Measurements from ENCODE around the gene MDGA2.

The MDGA2 gene

GRCh38 chr14:47439953-47440352, 235.5 kb downstream of the MDGA2 start:
- no peaks in the 10 kb centered on the region for H3K27me3 Mint-ChIP-seq
- H3K27ac Mint-ChIP-seq (ENCODE audit: low read depth) = no peak overlapping the region
- no peak for ATAC-seq (replicated peaks; ENCODE audit: extremely low read depth, poor library complexity, severe bottlenecking)
- H3K36me3 Mint-ChIP-seq (ENCODE audit: insufficient read depth) = no peaks in the 10 kb centered on the region
- no peak overlapping the region for H3K4me3 Mint-ChIP-seq
- no peaks in the 10 kb centered on the region for H3K4me1 Mint-ChIP-seq
- no peak for DNase-seq (ENCODE audit: low spot score in 2 of 2)
- peaks cover 27% of the 10 kb centered on the region for H3K9me3 Mint-ChIP-seq

DNA sequence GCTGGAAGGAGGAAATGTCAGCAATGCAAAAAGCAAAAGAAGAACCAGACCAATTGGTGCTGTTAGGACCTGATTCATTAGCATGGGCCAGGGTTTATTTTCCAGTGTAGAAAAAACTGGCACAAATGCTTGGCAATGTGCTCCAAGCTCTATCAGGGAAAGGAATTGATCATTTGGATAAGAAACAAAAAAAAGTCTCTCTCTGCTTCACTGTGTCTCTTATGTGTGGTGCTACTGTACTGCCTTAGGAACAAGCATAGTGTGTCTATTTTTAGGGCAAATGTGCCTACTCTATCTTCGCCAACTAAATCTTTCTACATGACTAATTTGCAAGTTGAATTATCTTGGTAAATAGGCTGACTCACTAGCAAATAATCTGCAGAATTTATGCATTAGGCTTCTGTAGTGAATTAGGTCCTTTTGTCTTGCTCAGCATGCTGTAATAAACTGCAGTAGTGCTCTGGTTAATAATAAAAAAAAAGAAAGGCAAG, 236.7 kb downstream of the MDGA2 start:
- no peaks in the 10 kb centered on the region for H3K27me3 Mint-ChIP-seq
- ATAC-seq (replicated peaks; ENCODE audit: extremely low read depth, poor library complexity, severe bottlenecking) (no peak), DNase-seq (ENCODE audit: low spot score in 2 of 2) (no peak)
- no peak overlapping the region for H3K4me3 Mint-ChIP-seq
- no peak overlapping the region for H3K27ac Mint-ChIP-seq (ENCODE audit: low read depth)
- H3K9me3 Mint-ChIP-seq = peaks cover 23% of the 10 kb centered on the region
- no peaks in the 10 kb centered on the region for H3K4me1 Mint-ChIP-seq
- H3K36me3 Mint-ChIP-seq (ENCODE audit: insufficient read depth) = no peaks in the 10 kb centered on the region

DNA sequence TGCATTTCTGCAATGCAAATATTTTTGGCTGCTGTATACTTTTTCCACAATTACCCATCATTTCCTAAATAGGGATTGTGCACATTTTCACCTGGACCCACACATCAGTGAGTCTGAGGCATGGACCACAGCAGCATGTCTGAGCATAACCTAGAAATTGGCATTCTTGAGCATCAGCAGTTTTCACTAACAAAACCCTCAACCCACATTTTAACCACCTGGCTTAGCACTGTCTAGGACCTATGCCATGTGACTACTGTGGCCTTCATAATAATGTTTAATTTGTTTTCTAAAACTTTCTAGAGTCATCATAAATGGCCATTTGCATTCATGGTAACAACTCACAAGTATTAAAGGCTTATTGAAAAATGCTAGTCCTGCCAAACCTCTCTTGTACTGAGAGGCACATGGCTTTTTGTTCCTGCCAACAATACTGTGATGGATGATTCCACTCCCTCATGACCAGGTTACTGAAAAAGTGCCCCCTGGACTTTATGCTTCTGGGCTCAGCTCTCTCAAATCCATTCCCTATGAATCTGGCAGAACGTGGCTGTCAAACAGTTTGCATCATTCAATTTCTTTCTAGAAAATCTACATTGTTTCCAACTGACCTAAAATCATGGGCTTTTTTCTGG, 240.0 kb downstream of the MDGA2 start:
- Mint-ChIP-seq H3K27me3 (no peaks in the 10 kb centered on the region), H3K4me1 (no peaks in the 10 kb centered on the region), H3K4me3 (no peak overlapping the region), H3K9me3 (peaks cover 15% of the 10 kb centered on the region), H3K27ac (ENCODE audit: low read depth) (no peak overlapping the region), H3K36me3 (ENCODE audit: insufficient read depth) (no peaks in the 10 kb centered on the region)
- DNase-seq (ENCODE audit: low spot score in 2 of 2) (no peak), ATAC-seq (replicated peaks; ENCODE audit: extremely low read depth, poor library complexity, severe bottlenecking) (no peak)

DNA sequence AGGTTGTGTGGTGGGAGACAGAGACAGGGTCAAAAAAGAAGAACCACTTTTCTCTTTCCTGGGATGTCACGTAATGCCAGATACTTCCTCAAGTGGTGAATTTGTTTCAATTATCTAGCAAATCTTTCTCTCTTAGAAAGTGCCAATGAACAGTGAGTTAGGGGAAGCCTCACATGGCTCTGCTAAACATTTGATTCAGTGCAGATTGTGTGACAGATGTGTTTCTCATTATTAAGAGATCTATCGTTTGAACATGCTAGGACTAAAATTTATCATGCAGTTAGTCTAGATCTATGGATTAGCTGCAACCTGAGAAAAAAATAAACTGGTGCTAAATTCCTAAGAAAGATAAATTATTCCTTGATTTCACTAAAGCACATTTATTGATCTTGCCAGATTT, 247.8 kb downstream of the MDGA2 start:
- ATAC-seq (replicated peaks; ENCODE audit: extremely low read depth, poor library complexity, severe bottlenecking) = no peak
- Mint-ChIP-seq H3K36me3 (ENCODE audit: insufficient read depth) (no peaks in the 10 kb centered on the region), H3K27ac (ENCODE audit: low read depth) (no peak overlapping the region), H3K4me3 (no peak overlapping the region), H3K27me3 (no peaks in the 10 kb centered on the region), H3K4me1 (no peaks in the 10 kb centered on the region), H3K9me3 (peaks cover 8% of the 10 kb centered on the region)
- DNase-seq (ENCODE audit: low spot score in 2 of 2) = no peak

DNA sequence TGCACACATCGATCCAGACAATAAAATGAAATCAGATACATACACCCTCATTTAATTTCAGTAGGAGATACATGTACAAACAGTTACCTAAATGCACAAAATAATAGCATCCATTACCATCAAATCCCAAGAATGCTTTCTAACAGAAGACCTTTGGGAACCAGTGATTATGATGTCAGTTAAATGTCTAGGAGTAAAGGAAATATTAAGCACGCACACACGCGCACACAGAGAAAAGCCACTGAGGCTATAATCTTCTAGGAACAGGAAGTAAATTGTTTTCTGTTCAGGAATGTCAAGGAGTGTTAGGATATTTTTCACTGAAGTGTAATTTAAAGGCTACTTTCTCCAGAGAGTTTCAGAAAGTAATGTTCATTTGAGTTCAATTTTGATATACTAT, 250.1 kb downstream of the MDGA2 start:
- no peaks in the 10 kb centered on the region for H3K36me3 Mint-ChIP-seq (ENCODE audit: insufficient read depth)
- H3K27me3 Mint-ChIP-seq = no peaks in the 10 kb centered on the region
- H3K9me3 Mint-ChIP-seq = peaks cover 12% of the 10 kb centered on the region
- H3K4me3 Mint-ChIP-seq = no peak overlapping the region
- no peak overlapping the region for H3K27ac Mint-ChIP-seq (ENCODE audit: low read depth)
- DNase-seq (ENCODE audit: low spot score in 2 of 2) (no peak), ATAC-seq (replicated peaks; ENCODE audit: extremely low read depth, poor library complexity, severe bottlenecking) (no peak)
- H3K4me1 Mint-ChIP-seq = no peaks in the 10 kb centered on the region

DNA sequence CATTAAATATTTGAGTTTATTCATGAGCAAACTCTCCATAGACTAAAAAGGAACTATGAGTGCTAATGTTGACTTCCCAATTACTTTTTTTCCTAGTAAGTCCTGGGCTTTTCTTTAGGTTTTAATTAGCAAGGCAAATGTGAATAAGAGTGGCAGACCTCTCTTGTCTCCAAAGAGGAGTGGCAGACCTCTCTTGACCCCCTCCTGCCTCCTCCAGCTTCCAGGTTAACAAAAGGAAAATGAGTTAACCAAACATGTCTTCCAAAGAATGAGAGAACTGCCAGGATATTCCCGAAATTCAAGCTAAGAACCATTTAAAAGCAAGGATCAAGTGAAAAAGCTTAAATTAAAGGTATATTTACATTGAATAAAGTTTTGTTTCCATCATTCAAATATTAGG, 253.2 kb downstream of the MDGA2 start:
- no peak for DNase-seq (ENCODE audit: low spot score in 2 of 2)
- Mint-ChIP-seq H3K27me3 (no peaks in the 10 kb centered on the region), H3K9me3 (peaks cover 9% of the 10 kb centered on the region), H3K27ac (ENCODE audit: low read depth) (no peak overlapping the region), H3K4me1 (no peaks in the 10 kb centered on the region), H3K4me3 (no peak overlapping the region), H3K36me3 (ENCODE audit: insufficient read depth) (no peaks in the 10 kb centered on the region)
- no peak for ATAC-seq (replicated peaks; ENCODE audit: extremely low read depth, poor library complexity, severe bottlenecking)

DNA sequence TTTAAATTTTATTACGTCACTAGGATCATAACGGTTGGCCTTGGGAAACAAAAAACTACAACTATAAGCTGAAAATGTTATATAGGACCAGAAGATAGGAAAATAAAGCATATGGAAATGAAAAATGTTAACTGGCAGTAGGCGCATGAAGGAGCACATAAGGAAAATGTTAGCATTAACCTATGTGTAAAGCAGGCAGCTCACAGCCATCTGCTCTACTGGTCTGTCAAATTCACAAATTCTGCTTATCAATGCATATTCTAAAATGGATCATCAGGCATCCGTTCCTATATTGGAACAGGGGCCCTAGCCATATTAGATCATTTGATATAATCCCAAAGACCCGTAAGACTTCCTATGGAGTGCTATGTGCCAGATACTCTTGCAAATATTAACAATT, 263.9 kb downstream of the MDGA2 start:
- DNase-seq (ENCODE audit: low spot score in 2 of 2) (no peak), ATAC-seq (replicated peaks; ENCODE audit: extremely low read depth, poor library complexity, severe bottlenecking) (no peak)
- Mint-ChIP-seq H3K27me3 (no peaks in the 10 kb centered on the region), H3K9me3 (peaks cover 16% of the 10 kb centered on the region), H3K27ac (ENCODE audit: low read depth) (no peak overlapping the region), H3K4me1 (no peaks in the 10 kb centered on the region), H3K4me3 (no peak overlapping the region), H3K36me3 (ENCODE audit: insufficient read depth) (no peaks in the 10 kb centered on the region)

GRCh38 chr14:47392326-47392725, 283.1 kb downstream of the MDGA2 start:
- Mint-ChIP-seq H3K9me3 (peaks cover 19% of the 10 kb centered on the region), H3K27ac (ENCODE audit: low read depth) (no peak overlapping the region), H3K27me3 (no peaks in the 10 kb centered on the region), H3K36me3 (ENCODE audit: insufficient read depth) (no peaks in the 10 kb centered on the region), H3K4me3 (no peak overlapping the region), H3K4me1 (no peaks in the 10 kb centered on the region)
- no peak for ATAC-seq (replicated peaks; ENCODE audit: extremely low read depth, poor library complexity, severe bottlenecking)
- no peak for DNase-seq (ENCODE audit: low spot score in 2 of 2)

- peaks cover 25% of the 10 kb centered on the region for H3K9me3 Mint-ChIP-seq
- H3K4me3 Mint-ChIP-seq = no peak overlapping the region
- no peaks in the 10 kb centered on the region for H3K27me3 Mint-ChIP-seq
- ATAC-seq (replicated peaks; ENCODE audit: extremely low read depth, poor library complexity, severe bottlenecking) (no peak), DNase-seq (ENCODE audit: low spot score in 2 of 2) (no peak)
- no peaks in the 10 kb centered on the region for H3K4me1 Mint-ChIP-seq
- no peaks in the 10 kb centered on the region for H3K36me3 Mint-ChIP-seq (ENCODE audit: insufficient read depth)
- no peak overlapping the region for H3K27ac Mint-ChIP-seq (ENCODE audit: low read depth)
Observed at GRCh38 chr14:47390831-47391504, 284.4 kb downstream of the MDGA2 start.

- no peaks in the 10 kb centered on the region for H3K27me3 Mint-ChIP-seq
Observed at GRCh38 chr14:47389535-47389934, 285.9 kb downstream of the MDGA2 start.

GRCh38 chr14:47366006-47366405, 309.4 kb downstream of the MDGA2 start:
- H3K9me3 Mint-ChIP-seq = peaks cover 6% of the 10 kb centered on the region
- H3K4me1 Mint-ChIP-seq = no peaks in the 10 kb centered on the region
- H3K4me3 Mint-ChIP-seq = no peak overlapping the region
- no peak overlapping the region for H3K27ac Mint-ChIP-seq (ENCODE audit: low read depth)
- no peak for DNase-seq (ENCODE audit: low spot score in 2 of 2)
- no peaks in the 10 kb centered on the region for H3K36me3 Mint-ChIP-seq (ENCODE audit: insufficient read depth)
- no peak for ATAC-seq (replicated peaks; ENCODE audit: extremely low read depth, poor library complexity, severe bottlenecking)
- H3K27me3 Mint-ChIP-seq = no peaks in the 10 kb centered on the region

More at GRCh38 chr14:47389535-47389934, 285.9 kb downstream of the MDGA2 start:
- Mint-ChIP-seq H3K4me3 (no peak overlapping the region), H3K9me3 (peaks cover 26% of the 10 kb centered on the region), H3K36me3 (ENCODE audit: insufficient read depth) (no peaks in the 10 kb centered on the region), H3K4me1 (no peaks in the 10 kb centered on the region), H3K27ac (ENCODE audit: low read depth) (no peak overlapping the region)
- DNase-seq (ENCODE audit: low spot score in 2 of 2) (no peak), ATAC-seq (replicated peaks; ENCODE audit: extremely low read depth, poor library complexity, severe bottlenecking) (no peak)

- Mint-ChIP-seq H3K4me1 (no peaks in the 10 kb centered on the region), H3K27me3 (no peaks in the 10 kb centered on the region), H3K9me3 (peaks cover 6% of the 10 kb centered on the region), H3K27ac (ENCODE audit: low read depth) (no peak overlapping the region), H3K36me3 (ENCODE audit: insufficient read depth) (no peaks in the 10 kb centered on the region), H3K4me3 (no peak overlapping the region)
- ATAC-seq (replicated peaks; ENCODE audit: extremely low read depth, poor library complexity, severe bottlenecking) (no peak), DNase-seq (ENCODE audit: low spot score in 2 of 2) (no peak)
Observed at GRCh38 chr14:47365233-47365632, 310.2 kb downstream of the MDGA2 start.

DNA sequence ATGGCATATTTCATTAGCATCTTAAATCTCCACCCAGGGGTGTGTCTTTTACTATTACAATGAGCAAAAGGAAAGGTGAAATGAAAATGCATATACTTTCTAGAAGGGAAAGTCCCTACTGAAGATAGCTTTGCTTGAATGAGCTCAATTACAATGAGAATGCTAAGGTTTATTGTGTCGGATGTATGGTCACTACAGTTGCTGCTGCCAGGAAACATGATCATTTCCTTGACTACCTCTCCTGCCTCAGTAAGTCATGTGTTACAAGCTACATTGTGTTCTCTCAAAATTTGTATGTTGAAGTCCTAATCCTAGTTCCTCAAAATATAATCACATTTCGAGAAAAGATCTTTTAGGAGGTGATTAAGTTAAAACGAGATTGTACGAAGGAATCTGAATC, 322.2 kb downstream of the MDGA2 start:
- ATAC-seq (replicated peaks; ENCODE audit: extremely low read depth, poor library complexity, severe bottlenecking) (no peak), DNase-seq (ENCODE audit: low spot score in 2 of 2) (no peak)
- no peaks in the 10 kb centered on the region for H3K27me3 Mint-ChIP-seq
- H3K4me3 Mint-ChIP-seq = no peak overlapping the region
- H3K36me3 Mint-ChIP-seq (ENCODE audit: insufficient read depth) = peaks cover 1% of the 10 kb centered on the region
- no peaks in the 10 kb centered on the region for H3K4me1 Mint-ChIP-seq
- H3K27ac Mint-ChIP-seq (ENCODE audit: low read depth) = no peak overlapping the region
- peaks cover 23% of the 10 kb centered on the region for H3K9me3 Mint-ChIP-seq

All from central memory CD8-positive, alpha-beta T cell (primary cell).